Heart right ventricle (tissue), 16 donors: ENCODE data around the gene ZNF782. TPM values are rescaled to one million over a fixed set of nuclear protein-coding genes. Genes with fewer than 3 reads are reported as not detected.

Source experiments
- ATAC-seq, 8 donors: fragments of 200-7000 bp; cut with Tn5 transposase; one replicate each; pipeline ENCODE4 v1.9.1; 2020; ENCODE audit warnings: mild to moderate bottlenecking in 8 of 8, moderate library complexity in 8 of 8, moderate number of reproducible peaks in 1 of 8
- DNase-seq, 2 donors: peaks; one replicate each; pipeline ENCODE4 v3.0.0-alpha.2; 2020
- H3K27ac ChIP-seq, 10 donors: fragments of 200-600 bp; sonication (generic) in 2 of 10; one replicate each; pipeline versions ENCODE4 v1.5.0 to v1.8.0; 2020 to 2022; ENCODE audit warnings: mild to moderate bottlenecking in 3 of 10
- H3K27me3 ChIP-seq, 7 donors: fragments of 200-600 bp; one replicate each; pipeline ENCODE4 v1.8.0; 2021 to 2022; ENCODE audit warnings: mild to moderate bottlenecking in 2 of 7
- H3K36me3 ChIP-seq, 9 donors: fragments of 200-600 bp; sonication (generic) in 1 of 9; one replicate each; pipeline versions ENCODE4 v1.5.0 to v1.8.0; 2020 to 2022; ENCODE audit warnings: mild to moderate bottlenecking in 2 of 9
- H3K4me1 ChIP-seq, 9 donors: fragments of 200-600 bp; sonication (generic) in 1 of 9; one replicate each; pipeline versions ENCODE4 v1.5.0 to v1.8.0; 2020 to 2022; ENCODE audit warnings: mild to moderate bottlenecking in 4 of 9
- H3K4me3 ChIP-seq, 10 donors: fragments of 200-600 bp; sonication (generic) in 2 of 10; one replicate each; pipeline versions ENCODE4 v1.5.0 to v1.8.0; 2020 to 2022; ENCODE audit warnings: mild to moderate bottlenecking in 7 of 10, moderate library complexity in 2 of 10
- H3K9me3 ChIP-seq, 11 donors: fragments of 200-600 bp in 10 of 11; sonication (generic) in 2 of 11; one replicate each; pipeline versions ENCODE4 v1.5.0 to v1.8.0; 2013 to 2022; ENCODE audit warnings: mild to moderate bottlenecking in 2 of 11, control low read depth in 1 of 11, moderate library complexity in 1 of 11
- CTCF ChIP-seq, 9 donors: fragments of 200-600 bp; sonication (generic) in 2 of 9; IDR thresholded peaks; one replicate each; pipeline versions ENCODE4 v1.5.0 to v1.8.0; 2021 to 2022; ENCODE audit warnings: antibody characterized with exemption in 9 of 9, mild to moderate bottlenecking in 5 of 9, moderate library complexity in 1 of 9
- WGBS, 2 donors: extraction: QIAGEN DNeasy Blood & Tissue Kit; methylation state at CpG; one replicate each; pipeline ENCODE4 v1.1.7; 2013; ENCODE audit warnings: inconsistent platforms in 1 of 2; 5-methylcytosine and 5-hydroxymethylcytosine counted together
- intact Hi-C, 10 donors: fragments of 100-400 bp; cut with DNase I; formaldehyde crosslinking; loops; one replicate each; pipeline versions ENCODE4 v1.11.1 to v1.14.2; 2022
- polyA plus RNA-seq, 2 donors: library from polyadenylated mRNA; stranded (reverse); fragments of 200-250 nt; gene quantifications; one replicate each; pipeline ENCODE4 v1.2.3, GENCODE V29; 2013
- total RNA-seq, 10 donors: library from RNA; stranded (reverse); fragmentation: NEBNext Ultra II Directional in 3 of 10; extraction: Animal tissue kit (Norgen Biotek cat#: 25700) in 3 of 10; gene quantifications; one replicate each; pipeline versions ENCODE4 v1.2.1 to v1.2.4, GENCODE V29; 2021 to 2023
- donor health status: Arrhythmogenic right ventricular cardiomyopathy.
- donor health status: ischemic (EF 13 %, LVEDD 7.1; RV severe dilation, severe dysfunction).
- donor health status: healthy with polysubstance abuse.
- donor health status: DM: no; HTN: yes; CAD: no.
- donor health status: DM: no; HTN: no; CAD: no.
- donor health status: ischemic (EF 25% LVEDD 6.9; RV normal size, moderate dysfunction).
- donor health status: ischemic (EF 25% LVEDD 5.7; RV mildly dilated, moderate dysfunction).
- donor health status: healthy.
- donor health status: DM: yes; HTN: yes; CAD: no.
- donor health status: Ischemic cardiomyopathy.
- donor health status: ischemic (EF 35%, LVEDD 5.7; RV mildly dilated, moderate dysfunction).
- donor health status: nonischemic (EF 11% LVEDD 7.7; RV severe dilation, severe dysfunction).
- donor health status: DM: yes; HTN: yes; CAD: no.
- donor health status: PGD.
- donor health status: ischemic (EF 29% LVEDD 5.4; RV normal size, mild dysfunction).
- donor health status: nonischemic (EF 23%, LVEDD 6.1; RV moderate dilation, normal function).

ZNF782 gene
- total and polyA plus RNA-seq, 12 donors: 0.64 to 4.8 (median 2.9) TPM

- Histone ChIP-seq H3K36me3 (peaks cover 0 to 7% (median 0%) of the 10 kb centered on the region in 9 donors), H3K4me1 (peaks cover 0 to 5% (median 0%) of the 10 kb centered on the region in 9 donors), H3K27me3 (no peaks in the 10 kb centered on the region), H3K27ac (no peak overlapping the region), H3K9me3 (peaks cover 0 to 6% (median 0%) of the 10 kb centered on the region in 11 donors), H3K4me3 (no peak overlapping the region)
- intact Hi-C loops: no loop called here
- TF ChIP-seq CTCF (IDR thresholded peaks at IDR 0.05): no peak
- DNase-seq (no peak), ATAC-seq (no peak)
Measured at GRCh38 chr9:96885424-96885823, 31.1 kb upstream of the ZNF782 start.

GRCh38 chr9:96884443-96884842 lies 30.1 kb upstream of the ZNF782 start:
- peak in 1 of 8 donors; percentile 25 for ATAC-seq
- 75 to 85% methylated on average over 2 of the region's 2 CpGs for WGBS, 2 donors
- intact Hi-C loops: no loop called here
- TF ChIP-seq CTCF (IDR thresholded peaks at IDR 0.05): no peak
- H3K27me3 ChIP-seq: peaks cover 0 to 3% (median 0%) of the 10 kb centered on the region in 7 donors
- H3K4me3 ChIP-seq: no peak overlapping the region
- DNase-seq: no peak
- H3K9me3 ChIP-seq: peaks cover 0 to 6% (median 0%) of the 10 kb centered on the region in 11 donors
- no peaks in the 10 kb centered on the region for H3K36me3 ChIP-seq
- H3K27ac ChIP-seq: no peak overlapping the region
- peaks cover 0 to 5% (median 0%) of the 10 kb centered on the region in 9 donors for H3K4me1 ChIP-seq

GRCh38 chr9:96883922-96884321 lies 29.6 kb upstream of the ZNF782 start:
- no peak for DNase-seq
- Histone ChIP-seq H3K4me3 (no peak overlapping the region), H3K27me3 (peaks cover 0 to 8% (median 0%) of the 10 kb centered on the region in 7 donors), H3K4me1 (peaks cover 0 to 5% (median 0%) of the 10 kb centered on the region in 9 donors), H3K9me3 (peaks cover 0 to 6% (median 0%) of the 10 kb centered on the region in 11 donors), H3K36me3 (no peaks in the 10 kb centered on the region), H3K27ac (no peak overlapping the region)
- TF ChIP-seq CTCF (IDR thresholded peaks at IDR 0.05): no peak
- WGBS, 2 donors: 41 to 43% methylated on average over 1 of the region's 1 CpG
- ATAC-seq: peak in 4 of 8 donors; percentile 42 to 78 (median 70)
- intact Hi-C loops: no loop called here

- Histone ChIP-seq H3K9me3 (no peaks in the 10 kb centered on the region), H3K36me3 (no peaks in the 10 kb centered on the region), H3K27ac (no peak overlapping the region), H3K27me3 (peaks cover 4 to 56% (median 36%) of the 10 kb centered on the region in 7 donors), H3K4me1 (peaks cover 0 to 31% (median 18%) of the 10 kb centered on the region in 9 donors), H3K4me3 (peak overlapping the region in 2 of 10 donors; percentile 21 to 59)
- intact Hi-C loops: no loop called here
- no peak for DNase-seq
- ATAC-seq: peak in 1 of 8 donors; percentile 37
- WGBS, 2 donors: 7 to 8% methylated on average over 40 to 43 of the region's 43 CpGs
- TF ChIP-seq CTCF (IDR thresholded peaks at IDR 0.05): no peak
Measured at GRCh38 chr9:96877269-96877668, 23.0 kb upstream of the ZNF782 start.
